GM15510 (cell line): Measurements from ENCODE around the gene SMARCA5.

Source experiments
- POLR2A ChIP-seq: IDR thresholded peaks from 3 replicates; pipeline ENCODE4 v1.6.1; 2011; ENCODE audit warnings: borderline replicate concordance; ENCODE audit not compliant: insufficient read length; ENCODE audit errors: extremely low read depth

Gene SMARCA5

DNA sequence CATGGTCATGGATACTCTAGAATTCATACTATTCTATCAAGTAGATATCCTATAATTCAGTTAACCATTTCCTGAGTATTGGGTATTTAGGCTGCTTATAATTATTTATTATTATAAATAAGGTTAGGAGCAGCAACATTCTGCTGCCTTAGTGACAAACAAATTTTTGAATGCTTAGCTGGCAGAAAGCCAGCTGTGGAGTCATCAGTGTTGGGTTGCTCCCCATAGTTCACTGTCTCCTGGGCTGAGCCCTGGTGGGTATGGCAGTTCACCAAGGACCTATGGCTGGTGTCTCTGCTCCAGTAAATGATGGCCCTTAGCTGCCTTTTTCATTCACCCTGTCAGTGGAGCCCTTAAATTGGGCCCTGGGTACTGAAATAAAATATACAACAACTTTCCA, 61.8 kb downstream of the SMARCA5 start:
- TF ChIP-seq POLR2A, result no peak

DNA sequence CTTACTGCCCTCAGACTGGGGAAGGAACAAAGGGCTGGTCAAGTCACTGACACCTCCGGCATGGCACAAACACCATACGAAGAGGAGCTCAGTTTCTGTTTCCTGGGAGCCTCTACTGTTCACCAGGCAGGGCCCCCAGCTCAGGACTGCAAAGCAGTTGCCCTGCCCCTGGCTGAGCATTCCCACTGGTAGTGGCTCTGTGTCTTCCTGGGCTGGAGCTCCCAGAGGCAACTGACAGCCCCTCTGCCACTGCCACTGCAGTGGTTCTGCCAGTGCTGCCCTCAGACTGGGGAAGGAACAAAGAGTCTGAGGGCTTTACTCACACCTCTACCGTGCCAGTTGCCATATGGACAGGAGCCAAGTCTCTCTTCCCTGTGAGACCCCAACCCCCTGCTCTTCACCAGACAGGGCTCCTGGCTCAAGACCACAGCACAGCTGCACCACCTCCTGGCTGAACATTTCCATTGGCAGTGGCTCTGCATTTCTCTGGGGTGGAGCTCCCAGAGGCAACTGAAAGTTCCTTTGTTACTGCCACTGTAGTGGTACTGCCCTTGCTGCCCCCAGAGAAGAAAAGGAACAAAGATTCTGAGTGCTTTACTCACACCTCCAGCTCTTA, 67.9 kb downstream of the SMARCA5 start:
- no peak for TF ChIP-seq POLR2A

DNA sequence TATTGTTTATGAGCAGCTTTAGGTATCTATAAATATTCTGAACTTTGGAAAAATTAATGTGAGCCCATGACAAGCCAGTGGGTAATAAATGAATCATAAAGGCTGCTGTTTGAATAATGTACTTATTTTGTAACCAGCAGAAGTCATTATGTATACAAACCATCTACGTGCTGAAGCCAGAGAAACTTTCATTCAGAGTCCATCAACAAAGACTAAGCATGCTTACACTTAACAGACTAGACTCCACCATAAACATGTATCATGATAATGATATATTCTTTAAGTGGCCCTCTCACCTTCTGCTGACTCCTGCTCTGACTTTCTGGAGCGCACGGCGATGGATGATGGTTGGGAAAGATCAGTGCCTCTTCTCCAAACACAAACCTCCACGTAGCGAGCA, 72.0 kb downstream of the SMARCA5 start:
- no peak for TF ChIP-seq POLR2A

DNA sequence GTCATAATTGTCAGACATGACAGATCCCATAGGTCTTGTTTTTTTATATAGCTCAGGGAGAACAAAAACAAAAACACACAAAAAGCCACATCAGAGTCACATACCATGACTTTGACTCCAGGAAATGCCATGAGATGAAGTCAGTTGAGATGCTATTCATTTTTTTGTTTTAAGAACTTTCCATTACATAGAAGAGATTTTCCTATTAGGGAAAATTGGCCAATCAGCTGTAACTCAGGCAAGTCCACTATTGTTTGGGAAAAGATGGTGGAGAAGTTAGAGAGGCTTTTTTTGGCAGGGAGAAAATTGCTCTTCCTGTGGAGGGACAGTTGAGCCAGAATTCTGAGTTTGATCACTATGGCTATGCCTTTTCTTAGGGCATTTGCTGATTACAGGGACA, 72.6 kb downstream of the SMARCA5 start:
- no peak for TF ChIP-seq POLR2A

DNA sequence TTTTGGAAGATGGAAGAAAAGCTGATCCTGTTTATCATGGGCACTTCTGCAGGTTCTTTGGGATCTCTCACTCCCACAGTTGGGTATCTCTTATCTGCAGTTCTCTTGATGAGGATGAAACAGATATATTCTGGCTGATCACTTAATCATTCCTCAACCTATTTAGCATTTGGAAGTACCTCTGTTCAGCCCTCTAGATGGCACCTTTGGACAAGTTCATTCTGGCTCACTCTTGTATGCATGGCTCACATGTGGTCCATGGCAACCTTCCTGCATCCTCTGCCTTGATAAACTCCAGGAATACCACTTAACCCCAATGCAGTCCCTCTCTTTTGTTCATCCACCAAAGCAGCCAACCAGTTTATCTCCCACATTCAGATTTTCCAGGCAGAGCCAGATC, 74.2 kb downstream of the SMARCA5 start:
- no peak for TF ChIP-seq POLR2A

DNA sequence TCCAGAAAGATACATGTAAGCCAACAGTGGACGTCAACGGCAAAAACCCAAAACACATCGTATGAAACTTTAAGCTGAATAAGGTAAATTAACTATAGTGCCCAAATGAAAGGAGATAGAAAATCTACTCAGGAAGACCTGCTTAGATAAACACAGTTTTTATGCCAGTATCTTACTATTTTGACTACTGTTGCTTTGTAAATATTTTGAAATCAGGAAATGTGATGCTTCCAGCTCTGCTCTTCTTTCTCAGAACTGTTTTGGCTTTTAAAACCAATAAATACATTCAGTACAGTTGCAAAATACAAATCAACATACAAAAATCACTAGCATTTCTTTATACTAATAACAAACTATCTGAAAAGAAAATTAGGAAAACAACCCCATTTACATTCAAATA, 83.8 kb downstream of the SMARCA5 start:
- TF ChIP-seq POLR2A, result no peak

DNA sequence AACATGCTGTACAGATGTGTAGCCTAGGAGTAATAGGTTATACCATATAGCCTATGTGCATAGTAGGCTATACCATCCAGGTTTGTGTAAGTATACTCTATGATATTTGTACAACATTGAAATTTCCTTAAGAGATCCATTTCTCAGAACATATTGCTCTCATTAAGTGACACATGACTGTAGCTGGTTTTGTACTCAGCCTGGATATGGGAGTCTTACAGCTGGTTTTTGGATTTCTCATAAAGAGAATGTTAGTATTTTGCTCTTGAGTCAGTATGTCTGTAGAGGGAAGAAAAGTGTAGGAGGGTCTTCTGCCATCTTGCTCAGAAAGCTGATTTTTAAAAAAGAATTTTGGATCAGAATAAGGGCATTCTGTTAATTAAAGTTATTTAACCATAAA, 85.3 kb downstream of the SMARCA5 start:
- no peak for TF ChIP-seq POLR2A

DNA sequence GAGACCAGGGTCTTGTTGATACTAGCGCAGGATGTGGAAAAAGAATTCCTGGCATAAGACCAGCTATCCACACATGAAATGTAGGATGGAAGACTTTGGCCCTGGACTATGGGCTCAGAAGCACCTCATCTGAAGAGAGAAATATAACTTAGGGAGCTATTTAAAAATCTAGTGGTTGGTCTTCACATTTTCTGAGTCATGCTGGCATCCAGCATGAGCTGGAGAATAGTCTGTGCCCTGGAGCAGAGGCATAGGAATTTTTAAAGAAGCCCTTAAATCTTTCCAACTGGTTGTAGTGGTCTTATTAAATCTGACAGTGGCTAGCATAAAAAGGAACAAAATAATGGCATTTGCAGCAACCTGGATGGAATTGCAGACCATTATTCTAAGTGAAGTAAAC, 86.3 kb downstream of the SMARCA5 start:
- TF ChIP-seq POLR2A, result no peak

DNA sequence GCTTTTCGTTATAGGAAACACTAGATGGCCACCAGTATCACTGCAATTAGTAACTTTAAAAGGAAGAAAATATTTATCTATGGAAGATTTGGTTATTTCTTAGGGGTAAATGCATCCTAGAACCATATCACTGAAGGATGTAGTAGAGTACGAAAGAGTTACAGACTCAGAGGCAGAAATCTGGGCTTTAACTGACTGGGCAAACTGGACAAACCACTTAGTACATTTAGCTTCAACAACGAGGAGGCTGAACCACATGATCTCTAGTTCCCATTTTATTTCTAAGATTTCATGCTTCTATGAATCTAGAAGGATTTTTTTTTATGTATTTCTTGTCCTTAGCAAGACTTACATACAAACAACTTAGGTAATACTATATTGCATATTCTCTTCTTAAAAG, 93.0 kb downstream of the SMARCA5 start:
- no peak for TF ChIP-seq POLR2A
